Measurements from ENCODE around the gene PPP1R7.

PPP1R7 gene

DNA sequence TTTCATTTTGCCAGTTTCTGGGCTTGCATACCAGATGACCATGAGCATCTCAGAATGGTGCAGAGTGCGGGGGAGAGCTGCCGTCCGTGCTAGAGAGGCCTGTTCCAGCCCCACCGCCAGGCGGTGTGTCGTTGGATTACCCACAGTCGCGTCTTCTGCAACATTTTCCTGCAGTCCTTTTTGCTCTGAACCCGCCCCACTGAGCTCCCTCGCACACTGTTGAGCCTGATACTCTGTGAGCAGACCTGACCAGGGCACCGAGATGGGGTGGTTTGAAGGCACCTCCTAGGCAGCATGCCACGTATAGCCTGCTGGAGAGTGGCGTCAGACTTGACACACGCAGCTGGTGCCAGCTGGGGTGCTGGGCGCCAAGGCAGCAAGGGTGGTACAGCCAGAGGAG lies 18.1 kb downstream of the PPP1R7 start (continued):
- TF ChIP-seq, protein P1, sequence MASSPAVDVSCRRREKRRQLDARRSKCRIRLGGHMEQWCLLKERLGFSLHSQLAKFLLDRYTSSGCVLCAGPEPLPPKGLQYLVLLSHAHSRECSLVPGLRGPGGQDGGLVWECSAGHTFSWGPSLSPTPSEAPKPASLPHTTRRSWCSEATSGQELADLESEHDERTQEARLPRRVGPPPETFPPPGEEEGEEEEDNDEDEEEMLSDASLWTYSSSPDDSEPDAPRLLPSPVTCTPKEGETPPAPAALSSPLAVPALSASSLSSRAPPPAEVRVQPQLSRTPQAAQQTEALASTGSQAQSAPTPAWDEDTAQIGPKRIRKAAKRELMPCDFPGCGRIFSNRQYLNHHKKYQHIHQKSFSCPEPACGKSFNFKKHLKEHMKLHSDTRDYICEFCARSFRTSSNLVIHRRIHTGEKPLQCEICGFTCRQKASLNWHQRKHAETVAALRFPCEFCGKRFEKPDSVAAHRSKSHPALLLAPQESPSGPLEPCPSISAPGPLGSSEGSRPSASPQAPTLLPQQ (tag by site-specific recombination; IDR thresholded peaks at IDR 0.05), result no peak
- TF ChIP-seq ZNF596 (tag by site-specific recombination; IDR thresholded peaks at IDR 0.05), result no peak
- TF ChIP-seq, protein P2, sequence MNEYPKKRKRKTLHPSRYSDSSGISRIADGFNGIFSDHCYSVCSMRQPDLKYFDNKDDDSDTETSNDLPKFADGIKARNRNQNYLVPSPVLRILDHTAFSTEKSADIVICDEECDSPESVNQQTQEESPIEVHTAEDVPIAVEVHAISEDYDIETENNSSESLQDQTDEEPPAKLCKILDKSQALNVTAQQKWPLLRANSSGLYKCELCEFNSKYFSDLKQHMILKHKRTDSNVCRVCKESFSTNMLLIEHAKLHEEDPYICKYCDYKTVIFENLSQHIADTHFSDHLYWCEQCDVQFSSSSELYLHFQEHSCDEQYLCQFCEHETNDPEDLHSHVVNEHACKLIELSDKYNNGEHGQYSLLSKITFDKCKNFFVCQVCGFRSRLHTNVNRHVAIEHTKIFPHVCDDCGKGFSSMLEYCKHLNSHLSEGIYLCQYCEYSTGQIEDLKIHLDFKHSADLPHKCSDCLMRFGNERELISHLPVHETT (tag by site-specific recombination; IDR thresholded peaks at IDR 0.05), result no peak
- no peak for TF ChIP-seq ZNF621 (tag by site-specific recombination; IDR thresholded peaks at IDR 0.05)
- no peak for TF ChIP-seq ZNF76 (tag by site-specific recombination; IDR thresholded peaks at IDR 0.05; ENCODE audit: borderline replicate concordance, low read depth)

- POLR2A ChIA-PET, result no interaction called here
- H3K4me3 ChIP-seq (ENCODE audit: low read depth, low read length), result no peak overlapping the region
- no peak overlapping the region for H3K27ac ChIP-seq (ENCODE audit: extremely low read depth, low read depth, low read length)
- H3K9me3 ChIP-seq (ENCODE audit: control insufficient read depth, insufficient read depth, low read depth, low read length), result no peaks in the 10 kb centered on the region
- H3K4me1 ChIP-seq (ENCODE audit: control insufficient read depth, insufficient read depth, low read length), result 0 out of 2 replicates have a peak, but pooled peaks cover 2% of the 10 kb centered on the region
- TF ChIP-seq KLF1 (tag by site-specific recombination; IDR thresholded peaks at IDR 0.05) (peak; percentile 86), ZNF354C (tag by site-specific recombination; IDR thresholded peaks at IDR 0.05; ENCODE audit: borderline replicate concordance, low read depth) (no peak), ZNF473 (tag by site-specific recombination; IDR thresholded peaks at IDR 0.05) (no peak), TCF7L2 (IDR thresholded peaks at IDR 0.05; ENCODE audit: borderline replicate concordance, low read depth, low read length) (peak; percentile 62; the same call in 1 of the 2 replicates)
- peaks cover 10 to 50% of the 10 kb centered on the region in 2 experiments for H3K36me3 ChIP-seq (ENCODE audit: control insufficient read depth in 2 of 2, insufficient read depth in 1 of 2, low read length in 2 of 2)
- CTCF ChIA-PET, result interaction anchor here (1.0 kb wide), 1 partner anchor 322 kb away, joined by 4 read pairs; no protein-coding TSS in a partner anchor
Observed at GRCh38 chr2:241173557-241173956, 23.3 kb downstream of the PPP1R7 start.

DNA sequence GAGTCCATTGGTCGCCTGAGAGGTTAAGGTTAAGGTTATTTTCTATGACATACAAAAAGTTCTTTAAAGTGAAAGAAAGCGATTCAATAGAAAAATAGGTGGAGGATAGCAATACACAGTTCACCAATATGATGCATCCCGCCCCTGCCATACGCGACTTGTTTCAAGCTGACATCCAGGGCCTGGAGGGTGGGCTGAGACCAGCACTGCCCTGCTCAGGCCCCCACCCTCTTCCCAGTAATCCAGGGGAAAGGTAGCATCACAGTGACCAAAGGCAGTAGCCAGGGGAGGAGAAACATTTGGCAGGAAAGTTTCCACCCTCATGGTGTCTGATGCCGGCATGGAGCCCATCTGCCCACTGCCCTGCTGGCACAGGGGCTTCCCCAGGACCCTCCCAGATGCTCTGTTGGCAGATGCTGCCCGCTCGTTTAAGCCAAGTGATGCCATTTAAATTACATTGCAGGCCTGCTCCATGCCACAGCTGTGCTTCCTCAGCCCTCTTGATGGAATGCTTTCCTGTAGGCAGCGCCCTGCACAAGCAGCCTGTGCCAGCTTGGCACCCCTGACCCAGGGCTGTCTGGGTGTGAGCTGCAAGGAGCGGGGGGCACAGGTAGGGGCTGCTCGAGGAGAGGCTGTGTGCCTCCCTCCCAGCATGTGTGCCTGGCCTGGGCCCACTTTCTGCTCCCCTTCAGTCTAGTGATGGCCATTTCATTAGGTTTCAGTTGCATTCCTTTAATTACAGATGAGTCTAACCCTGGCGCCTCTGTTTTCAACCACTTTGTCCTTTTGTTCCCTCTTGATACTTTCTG lies 27.5 kb downstream of the PPP1R7 start:
- Histone ChIP-seq H3K4me1 (ENCODE audit: control insufficient read depth, insufficient read depth, low read length) (0 out of 2 replicates have a peak, but pooled peaks cover 2% of the 10 kb centered on the region), H3K4me3 (ENCODE audit: low read depth, low read length) (no peak overlapping the region), H3K9me3 (ENCODE audit: control insufficient read depth, insufficient read depth, low read depth, low read length) (no peaks in the 10 kb centered on the region), H3K27ac (ENCODE audit: extremely low read depth, low read depth, low read length) (no peak overlapping the region), H3K36me3 (ENCODE audit: control insufficient read depth in 2 of 2, insufficient read depth in 1 of 2, low read length in 2 of 2) (peaks cover 0 to 31% of the 10 kb centered on the region in 2 experiments; a peak in 2 of 3 replicates)
- POLR2A ChIA-PET, result no interaction called here
- CTCF ChIA-PET, result interaction anchor here (0.7 kb wide), 1 partner anchor 77 kb away, joined by 3 read pairs; no protein-coding TSS in a partner anchor
- TF ChIP-seq, protein P3, sequence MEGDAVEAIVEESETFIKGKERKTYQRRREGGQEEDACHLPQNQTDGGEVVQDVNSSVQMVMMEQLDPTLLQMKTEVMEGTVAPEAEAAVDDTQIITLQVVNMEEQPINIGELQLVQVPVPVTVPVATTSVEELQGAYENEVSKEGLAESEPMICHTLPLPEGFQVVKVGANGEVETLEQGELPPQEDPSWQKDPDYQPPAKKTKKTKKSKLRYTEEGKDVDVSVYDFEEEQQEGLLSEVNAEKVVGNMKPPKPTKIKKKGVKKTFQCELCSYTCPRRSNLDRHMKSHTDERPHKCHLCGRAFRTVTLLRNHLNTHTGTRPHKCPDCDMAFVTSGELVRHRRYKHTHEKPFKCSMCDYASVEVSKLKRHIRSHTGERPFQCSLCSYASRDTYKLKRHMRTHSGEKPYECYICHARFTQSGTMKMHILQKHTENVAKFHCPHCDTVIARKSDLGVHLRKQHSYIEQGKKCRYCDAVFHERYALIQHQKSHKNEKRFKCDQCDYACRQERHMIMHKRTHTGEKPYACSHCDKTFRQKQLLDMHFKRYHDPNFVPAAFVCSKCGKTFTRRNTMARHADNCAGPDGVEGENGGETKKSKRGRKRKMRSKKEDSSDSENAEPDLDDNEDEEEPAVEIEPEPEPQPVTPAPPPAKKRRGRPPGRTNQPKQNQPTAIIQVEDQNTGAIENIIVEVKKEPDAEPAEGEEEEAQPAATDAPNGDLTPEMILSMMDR (tag by site-specific recombination; IDR thresholded peaks at IDR 0.05), result no peak
- TF ChIP-seq ZNF830 (tag by site-specific recombination; IDR thresholded peaks at IDR 0.05; ENCODE audit: low read depth) (no peak), ZNF26 (tag by site-specific recombination; IDR thresholded peaks at IDR 0.05) (no peak), ZNF202 (tag by site-specific recombination; IDR thresholded peaks at IDR 0.05; ENCODE audit: borderline replicate concordance) (no peak), ZNF660 (tag by site-specific recombination; IDR thresholded peaks at IDR 0.05) (no peak), ZNF211 (tag by site-specific recombination; IDR thresholded peaks at IDR 0.05; ENCODE audit: low read depth) (no peak), ZNF23 (tag by site-specific recombination; IDR thresholded peaks at IDR 0.05; ENCODE audit: borderline replicate concordance) (no peak), ZNF155 (tag by site-specific recombination; IDR thresholded peaks at IDR 0.05) (no peak)
